Stimulated activated CD4-positive, alpha-beta T cell treated with anti-CD3 and anti-CD28 coated beads, Interleukin-4, amount 100 ng/mL, for 4 hours (primary cell): ENCODE data around the gene DEFB131A.
"Not testable (repeated sequence)": the region's sequence is repeated elsewhere in the genome, so short reads cannot be mapped to it uniquely, and the experiment has no call there.

ENCODE experiments used
- DNase-seq, 2 experiments: peaks; one replicate each; pipeline ENCODE4 v3.0.0-alpha.2; 2020

DEFB131A gene

GRCh38 chr4:9444114-9444513 lies at the start of gene DEFB131A:
DEFB131A (plus strand) TSS chr4:9444414; CDS start chr4:9444534, 120 bp downstream.
- not testable (repeated sequence) for DNase-seq

GRCh38 chr4:9405774-9406173 lies 38.4 kb upstream of the DEFB131A start:
- not testable (repeated sequence) for DNase-seq

DNA sequence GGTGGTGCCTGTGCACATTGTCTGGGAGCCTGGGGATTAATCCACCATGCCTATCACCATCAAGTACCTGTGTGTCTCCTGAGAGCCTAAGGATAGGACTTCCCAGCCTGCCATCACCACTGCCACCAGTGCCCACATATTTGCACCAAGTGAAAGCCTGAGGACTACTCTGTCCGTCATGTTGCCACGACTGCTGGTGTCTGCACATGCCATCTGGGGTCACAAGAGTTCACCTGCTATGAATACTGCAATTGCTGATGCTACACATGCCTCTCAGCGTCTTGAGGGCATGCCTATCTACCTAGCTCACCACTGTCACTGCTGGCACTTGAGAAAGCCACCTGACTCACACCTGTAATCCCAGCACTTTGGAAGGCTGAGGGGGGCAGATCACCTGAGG lies 37.7 kb upstream of the DEFB131A start:
- DNase-seq = not testable (repeated sequence)

GRCh38 chr4:9409793-9410192 lies 34.4 kb upstream of the DEFB131A start:
- no peak for DNase-seq

- DNase-seq = not testable (repeated sequence)
These were observed 22.2 kb upstream of the DEFB131A start for GRCh38 chr4:9421884-9422455.

- not testable (repeated sequence) for DNase-seq
These were observed 18.3 kb upstream of the DEFB131A start for GRCh38 chr4:9425916-9426315.

GRCh38 chr4:9430061-9430460 lies 14.2 kb upstream of the DEFB131A start:
- DNase-seq = not testable (repeated sequence)

DNA sequence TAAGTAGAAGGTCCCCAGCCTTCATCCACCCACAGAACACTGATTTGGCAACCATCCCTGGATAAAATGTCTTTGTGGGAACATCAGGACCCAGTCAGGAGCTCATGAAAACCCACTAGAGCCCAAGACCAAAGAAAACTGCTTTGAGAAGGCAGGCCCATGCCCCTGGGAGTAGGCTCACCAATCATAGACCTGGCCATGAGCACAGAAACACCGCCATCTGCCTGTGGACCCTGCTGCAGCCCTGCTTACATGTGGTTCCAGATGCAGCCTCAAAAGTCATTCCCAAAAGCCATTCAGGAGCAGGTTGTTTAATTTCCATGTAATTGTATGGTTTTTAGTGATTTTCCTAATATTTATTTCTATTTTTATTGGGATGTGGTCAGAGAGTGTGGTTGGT lies 10.9 kb upstream of the DEFB131A start:
- DNase-seq = not testable (repeated sequence)

- DNase-seq = not testable (repeated sequence)
These were observed 7.5 kb upstream of the DEFB131A start for GRCh38 chr4:9436728-9437127.

DNA sequence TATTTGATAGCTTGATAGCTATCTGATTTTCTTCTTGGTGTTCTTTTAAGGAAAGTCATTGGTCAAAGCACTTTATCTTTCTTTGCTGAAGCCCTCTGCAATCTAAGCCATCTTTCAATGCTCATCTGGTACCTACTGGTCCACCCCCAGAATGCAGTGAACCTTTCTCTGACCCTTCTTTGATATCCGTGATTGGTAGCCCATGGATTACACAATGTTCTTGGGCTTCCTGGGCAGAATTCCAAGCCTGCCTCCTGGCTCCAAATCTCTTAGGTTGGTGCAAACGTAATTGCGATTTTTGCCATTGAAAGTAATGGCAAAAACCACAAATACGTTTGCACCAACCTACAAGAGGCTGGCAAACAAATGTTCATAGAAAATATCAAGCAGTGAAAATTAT lies 1.9 kb upstream of the DEFB131A start:
- DNase-seq = not testable (repeated sequence)

DNA sequence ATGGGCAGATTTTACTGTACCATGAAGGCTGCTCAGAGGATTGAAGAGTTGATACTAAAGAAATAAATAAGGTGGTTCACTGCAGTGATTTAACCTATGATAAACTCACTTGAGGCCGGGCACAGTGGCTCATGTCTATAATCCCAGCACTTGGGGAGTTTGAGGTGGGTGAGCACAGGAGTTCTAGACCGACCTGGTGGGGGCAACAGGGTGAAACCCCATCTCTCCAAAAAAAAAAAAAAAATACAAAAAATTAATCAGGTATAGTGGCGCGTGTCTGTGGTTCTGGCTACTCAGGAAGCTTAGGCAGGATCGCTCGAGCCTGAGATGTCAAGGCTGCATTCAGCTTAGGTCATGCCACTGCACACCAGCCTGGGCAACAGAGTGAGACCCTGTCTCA lies 467 bp downstream of the DEFB131A start:
- not testable (repeated sequence) for DNase-seq

DNA sequence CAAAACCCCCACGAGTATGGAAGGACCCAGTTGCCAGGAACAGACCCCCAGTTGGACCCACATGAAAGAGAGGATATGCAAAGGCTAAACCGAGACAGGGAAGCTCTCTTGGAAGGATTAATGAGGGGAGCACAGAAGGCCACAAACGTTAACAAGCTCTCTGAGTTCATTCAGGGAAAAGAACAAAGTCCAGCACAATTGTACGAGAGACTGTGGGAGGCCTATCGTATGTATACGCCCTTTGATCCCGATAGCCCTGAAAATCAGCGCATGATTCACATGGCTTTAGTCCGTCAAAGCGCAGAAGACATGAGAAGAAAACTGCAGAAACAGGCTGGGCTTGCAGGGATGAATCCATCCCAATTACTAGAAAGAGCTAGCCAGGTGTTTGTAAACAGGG lies 8.0 kb downstream of the DEFB131A start:
- not testable (repeated sequence) for DNase-seq

DNA sequence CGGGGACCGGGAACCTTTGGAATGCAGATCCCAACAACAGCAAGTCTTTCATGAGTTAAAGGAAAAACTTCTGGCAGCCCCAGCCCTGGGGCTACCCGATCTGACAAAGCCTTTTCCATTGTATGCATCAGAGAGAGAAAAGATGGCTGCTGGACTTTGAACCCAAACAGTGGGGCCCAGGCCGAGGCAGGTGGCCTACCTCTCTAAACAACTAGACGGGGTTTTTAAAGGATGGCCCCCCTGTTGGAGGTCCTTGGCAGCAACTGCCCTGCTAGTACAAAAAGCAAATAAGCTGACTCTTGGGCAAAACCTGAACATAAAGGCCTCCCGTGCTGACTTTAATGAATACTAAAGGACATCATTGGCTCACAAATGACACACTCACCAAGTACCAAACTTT lies 10.1 kb downstream of the DEFB131A start:
- DNase-seq = not testable (repeated sequence)

- not testable (repeated sequence) for DNase-seq
These were observed 10.8 kb downstream of the DEFB131A start for GRCh38 chr4:9455046-9455445.

- DNase-seq = not testable (repeated sequence)
These were observed 35.3 kb downstream of the DEFB131A start for GRCh38 chr4:9479466-9479865.

DNA sequence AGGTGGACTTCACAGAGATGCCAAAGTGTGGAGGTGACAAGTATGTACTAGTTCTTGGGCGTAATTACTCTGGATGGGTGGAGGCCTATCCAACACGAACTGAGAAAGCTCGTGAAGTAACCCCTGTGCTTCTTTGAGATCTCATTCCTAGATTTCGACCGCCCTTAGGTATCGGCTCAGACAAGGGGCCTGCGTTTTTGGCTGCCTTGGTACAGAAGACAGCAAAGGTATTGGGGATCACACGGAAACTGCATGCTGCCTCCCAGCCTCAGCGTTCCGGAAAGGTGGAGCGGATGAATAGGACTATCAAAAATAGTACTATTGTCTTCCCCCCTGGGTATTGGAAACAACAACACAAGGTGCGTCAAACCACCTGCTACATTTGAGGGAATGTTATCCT lies 35.9 kb downstream of the DEFB131A start:
- not testable (repeated sequence) for DNase-seq

DNA sequence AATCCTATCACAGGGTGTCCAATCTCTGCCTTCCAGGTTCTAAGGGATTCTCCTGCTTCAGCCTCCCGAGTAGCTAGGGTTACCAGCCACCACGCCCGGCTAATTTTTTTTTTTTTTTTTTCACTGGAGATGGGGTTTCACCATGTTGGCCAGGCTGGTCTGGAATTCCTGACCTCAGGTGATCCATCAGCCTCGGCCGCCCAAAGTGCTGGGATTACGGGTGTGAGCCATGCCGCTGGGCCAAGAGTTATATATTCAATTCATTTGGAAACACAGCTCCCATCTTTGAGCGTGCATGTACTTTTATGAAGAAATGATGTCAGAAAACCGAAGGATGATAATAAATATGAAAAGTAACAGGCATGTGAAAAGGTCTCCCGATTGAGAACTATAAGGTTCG lies 38.7 kb downstream of the DEFB131A start:
- not testable (repeated sequence) for DNase-seq

DNA sequence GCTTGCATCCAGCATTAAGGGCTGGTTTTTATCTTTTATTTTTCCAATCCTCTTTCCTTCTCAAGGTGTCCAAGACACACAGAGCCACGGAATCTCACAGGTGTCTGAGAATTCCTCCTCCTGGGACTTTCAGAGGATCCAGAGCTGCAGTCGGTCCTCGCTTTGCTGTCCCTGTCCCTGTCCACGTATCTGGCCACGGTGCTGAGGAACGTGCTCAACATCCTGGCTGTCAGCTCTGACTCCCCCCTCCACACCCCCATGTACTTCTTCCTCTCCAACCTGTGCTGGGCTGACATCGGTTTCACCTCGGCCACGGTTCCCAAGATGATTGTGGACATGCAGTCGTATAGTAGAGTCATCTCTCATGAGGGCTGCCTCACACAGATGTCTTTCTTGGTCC lies 39.5 kb downstream of the DEFB131A start:
- DNase-seq = not testable (repeated sequence)

GRCh38 chr4:9486880-9487279 lies 42.7 kb downstream of the DEFB131A start:
- DNase-seq = not testable (repeated sequence)

GRCh38 chr4:9488796-9489195 lies 44.6 kb downstream of the DEFB131A start:
- DNase-seq = not testable (repeated sequence)

DNA sequence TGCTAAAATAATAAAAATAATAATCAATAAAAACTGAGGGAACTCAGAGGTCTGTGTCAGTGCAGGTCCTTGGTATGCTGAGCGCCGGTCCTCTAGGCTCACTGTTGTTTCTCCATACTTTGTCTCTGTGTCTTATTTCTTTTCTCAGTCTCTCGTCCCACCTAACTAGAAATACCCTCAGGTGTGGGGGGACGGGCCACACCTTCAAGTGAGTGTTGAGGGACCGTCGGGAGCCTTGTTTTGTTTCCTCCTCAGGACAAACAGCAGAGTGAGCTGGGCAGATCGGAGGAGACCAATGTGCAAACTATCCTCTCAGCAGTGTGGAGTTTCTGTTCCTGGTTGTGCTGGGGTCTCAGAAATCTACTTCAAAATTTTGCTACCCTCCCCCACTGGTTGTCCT lies 46.3 kb downstream of the DEFB131A start:
- not testable (repeated sequence) for DNase-seq

DNA sequence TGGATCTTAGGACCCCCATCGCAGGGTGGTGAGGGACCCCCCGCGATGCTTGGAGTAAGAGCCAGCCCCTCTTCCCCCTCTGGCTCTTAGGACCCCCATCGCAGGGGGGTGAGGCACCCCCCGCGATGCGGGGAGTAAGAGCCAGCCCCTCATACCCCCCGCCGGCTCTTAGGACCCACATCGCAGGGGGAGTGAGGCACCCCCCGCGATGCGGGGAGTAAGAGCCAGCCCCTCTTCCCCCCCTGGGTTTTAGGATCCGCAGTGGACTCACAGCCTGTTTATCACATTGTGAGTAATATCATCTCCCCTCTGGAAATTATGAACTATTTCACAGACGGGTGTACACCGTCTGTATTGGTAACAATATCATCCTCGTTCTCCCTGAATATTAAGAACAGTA lies 46.8 kb downstream of the DEFB131A start:
- not testable (repeated sequence) for DNase-seq

- not testable (repeated sequence) for DNase-seq
These were observed 49.4 kb downstream of the DEFB131A start for GRCh38 chr4:9493589-9493988.

GRCh38 chr4:9494256-9495035 lies 50.2 kb downstream of the DEFB131A start:
- DNase-seq = not testable (repeated sequence)
